ENCODE measurements around the gene FUT7. TPM values are rescaled to one million over a fixed set of nuclear protein-coding genes. Genes with fewer than 3 reads are reported as not detected.

Gene FUT7
- not detected for total RNA-seq

- H3K4me3 Mint-ChIP-seq = no peak within 1 kb of the TSS
- CTCF ChIA-PET = interaction anchor here (1.7 kb wide), 1 partner anchor 64 kb away, joined by 5 read pairs; no protein-coding TSS in a partner anchor
- H3K4me1 Mint-ChIP-seq (ENCODE audit: low read depth) = peaks cover 44% of the 10 kb centered on the region
- no peaks in the 10 kb centered on the region for H3K36me3 Mint-ChIP-seq (ENCODE audit: low read depth)
- peak; percentile 59 for DNase-seq
- no peaks in the 10 kb centered on the region for H3K9me3 Mint-ChIP-seq
- peaks cover 5% of the 10 kb centered on the region for H3K27me3 Mint-ChIP-seq (ENCODE audit: low read depth)
- H3K27ac Mint-ChIP-seq = no peak within 1 kb of the TSS
- intact Hi-C loops (cut with micrococcal nuclease) = no loop called here
Observed at GRCh38 chr9:137031904-137032640, at the start of gene FUT7. FUT7 (minus strand) TSS chr9:137032088; CDS start chr9:137031991, 97 bp downstream.

- DNase-seq = no peak
- Mint-ChIP-seq H3K27ac (no peak overlapping the region), H3K36me3 (ENCODE audit: low read depth) (no peaks in the 10 kb centered on the region), H3K4me3 (no peak overlapping the region), H3K4me1 (ENCODE audit: low read depth) (peaks cover 12% of the 10 kb centered on the region), H3K27me3 (ENCODE audit: low read depth) (no peaks in the 10 kb centered on the region), H3K9me3 (no peaks in the 10 kb centered on the region)
- CTCF ChIA-PET = interaction anchor here (0.9 to 1.0 kb wide), 2 partner anchors 33 to 409 kb away, joined by 3 read pairs; no protein-coding TSS in a partner anchor
- intact Hi-C loops (cut with micrococcal nuclease) = no loop called here
Observed at GRCh38 chr9:137080260-137081122, 48.6 kb upstream of the FUT7 start.

GRCh38 chr9:137079401-137079787 lies 47.5 kb upstream of the FUT7 start:
- H3K4me3 Mint-ChIP-seq = peak overlapping the region; percentile 16
- intact Hi-C loops (cut with micrococcal nuclease) = no loop called here
- CTCF ChIA-PET = no interaction called here
- H3K4me1 Mint-ChIP-seq (ENCODE audit: low read depth) = peaks cover 4% of the 10 kb centered on the region
- H3K27ac Mint-ChIP-seq = no peak overlapping the region
- no peaks in the 10 kb centered on the region for H3K36me3 Mint-ChIP-seq (ENCODE audit: low read depth)
- H3K27me3 Mint-ChIP-seq (ENCODE audit: low read depth) = no peaks in the 10 kb centered on the region
- DNase-seq = no peak
- H3K9me3 Mint-ChIP-seq = no peaks in the 10 kb centered on the region

- CTCF ChIA-PET = interaction anchor here (0.9 to 1.2 kb wide), 2 partner anchors 34 to 49 kb away, joined by 3 to 4 read pairs; no protein-coding TSS in a partner anchor
- no peaks in the 10 kb centered on the region for H3K36me3 Mint-ChIP-seq (ENCODE audit: low read depth)
- no peak for DNase-seq
- H3K4me3 Mint-ChIP-seq = no peak overlapping the region
- H3K27me3 Mint-ChIP-seq (ENCODE audit: low read depth) = no peaks in the 10 kb centered on the region
- no peaks in the 10 kb centered on the region for H3K9me3 Mint-ChIP-seq
- H3K4me1 Mint-ChIP-seq (ENCODE audit: low read depth) = peaks cover 3% of the 10 kb centered on the region
- no peak overlapping the region for H3K27ac Mint-ChIP-seq
- intact Hi-C loops (cut with micrococcal nuclease) = no loop called here
Observed at GRCh38 chr9:137078701-137079400, 47.0 kb upstream of the FUT7 start.

GRCh38 chr9:137077758-137078693 lies 46.1 kb upstream of the FUT7 start:
- CTCF ChIA-PET = interaction anchor here (0.9 to 2.3 kb wide), 4 partner anchors 10 to 48 kb away, joined by 3 to 19 read pairs (median 4); no protein-coding TSS in a partner anchor
- H3K9me3 Mint-ChIP-seq = no peaks in the 10 kb centered on the region
- intact Hi-C loops (cut with micrococcal nuclease) = no loop called here
- no peak overlapping the region for H3K27ac Mint-ChIP-seq
- H3K4me3 Mint-ChIP-seq = peak overlapping the region; percentile 66
- H3K36me3 Mint-ChIP-seq (ENCODE audit: low read depth) = no peaks in the 10 kb centered on the region
- DNase-seq = peak; percentile 37
- no peaks in the 10 kb centered on the region for H3K4me1 Mint-ChIP-seq (ENCODE audit: low read depth)
- H3K27me3 Mint-ChIP-seq (ENCODE audit: low read depth) = no peaks in the 10 kb centered on the region

- peak; percentile 51 for DNase-seq
- no peaks in the 10 kb centered on the region for H3K9me3 Mint-ChIP-seq
- CTCF ChIA-PET = interaction anchor here (0.8 to 2.3 kb wide), 6 partner anchors 10 to 48 kb away, joined by 3 to 19 read pairs (median 4); no protein-coding TSS in a partner anchor
- no peaks in the 10 kb centered on the region for H3K36me3 Mint-ChIP-seq (ENCODE audit: low read depth)
- peak within 1 kb of the TSS; percentile 66 for H3K4me3 Mint-ChIP-seq
- intact Hi-C loops (cut with micrococcal nuclease) = no loop called here
- no peaks in the 10 kb centered on the region for H3K4me1 Mint-ChIP-seq (ENCODE audit: low read depth)
- H3K27ac Mint-ChIP-seq = no peak within 1 kb of the TSS
- H3K27me3 Mint-ChIP-seq (ENCODE audit: low read depth) = no peaks in the 10 kb centered on the region
Observed at GRCh38 chr9:137077010-137077747, 45.3 kb upstream of the FUT7 start, which contains the start of gene UAP1L1. UAP1L1 (plus strand) TSS chr9:137077517; CDS start chr9:137077533, 16 bp downstream.

GRCh38 chr9:137076636-137077009 lies 44.7 kb upstream of the FUT7 start:
- no peaks in the 10 kb centered on the region for H3K9me3 Mint-ChIP-seq
- H3K27ac Mint-ChIP-seq = no peak overlapping the region
- DNase-seq = no peak
- no peaks in the 10 kb centered on the region for H3K4me1 Mint-ChIP-seq (ENCODE audit: low read depth)
- no peaks in the 10 kb centered on the region for H3K27me3 Mint-ChIP-seq (ENCODE audit: low read depth)
- intact Hi-C loops (cut with micrococcal nuclease) = no loop called here
- H3K36me3 Mint-ChIP-seq (ENCODE audit: low read depth) = no peaks in the 10 kb centered on the region
- peak overlapping the region; percentile 57 for H3K4me3 Mint-ChIP-seq
- CTCF ChIA-PET = interaction anchor here (0.8 to 2.3 kb wide), 5 partner anchors 10 to 47 kb away, joined by 3 to 19 read pairs (median 5); no protein-coding TSS in a partner anchor

GRCh38 chr9:137075275-137075775 lies 43.4 kb upstream of the FUT7 start:
- Mint-ChIP-seq H3K9me3 (no peaks in the 10 kb centered on the region), H3K27me3 (ENCODE audit: low read depth) (no peaks in the 10 kb centered on the region), H3K36me3 (ENCODE audit: low read depth) (no peaks in the 10 kb centered on the region), H3K27ac (no peak overlapping the region), H3K4me1 (ENCODE audit: low read depth) (peaks cover 5% of the 10 kb centered on the region), H3K4me3 (no peak overlapping the region)
- CTCF ChIA-PET = interaction anchor here (1.0 to 1.8 kb wide), 3 partner anchors 11 to 128 kb away, joined by 3 to 6 read pairs (median 3); no protein-coding TSS in a partner anchor
- DNase-seq = no peak
- intact Hi-C loops (cut with micrococcal nuclease) = no loop called here

- intact Hi-C loops (cut with micrococcal nuclease) = no loop called here
- Mint-ChIP-seq H3K36me3 (ENCODE audit: low read depth) (no peaks in the 10 kb centered on the region), H3K27me3 (ENCODE audit: low read depth) (no peaks in the 10 kb centered on the region), H3K4me3 (no peak overlapping the region), H3K27ac (no peak overlapping the region), H3K4me1 (ENCODE audit: low read depth) (peaks cover 5% of the 10 kb centered on the region), H3K9me3 (no peaks in the 10 kb centered on the region)
- CTCF ChIA-PET = interaction anchor here (1.4 kb wide), 1 partner anchor 11 kb away, joined by 3 read pairs; no protein-coding TSS in a partner anchor
- DNase-seq = no peak
Observed at GRCh38 chr9:137074657-137075274, 42.9 kb upstream of the FUT7 start.

GRCh38 chr9:137073992-137074399 lies 42.1 kb upstream of the FUT7 start:
- Mint-ChIP-seq H3K9me3 (no peaks in the 10 kb centered on the region), H3K36me3 (ENCODE audit: low read depth) (no peaks in the 10 kb centered on the region), H3K27ac (no peak overlapping the region), H3K4me3 (no peak overlapping the region), H3K27me3 (ENCODE audit: low read depth) (no peaks in the 10 kb centered on the region), H3K4me1 (ENCODE audit: low read depth) (peaks cover 5% of the 10 kb centered on the region)
- intact Hi-C loops (cut with micrococcal nuclease) = no loop called here
- DNase-seq = no peak
- CTCF ChIA-PET = no interaction called here

All from activated naive CD4-positive, alpha-beta T cell treated with anti-CD3 and anti-CD28 coated beads for 36 hours (primary cell).